RPMI7951 (cell line): Measurements from ENCODE around the gene GJB4. TPM values are rescaled to one million over a fixed set of nuclear protein-coding genes. Genes with fewer than 3 reads are reported as not detected.
"Not testable (repeated sequence)": the region's sequence is repeated elsewhere in the genome, so short reads cannot be mapped to it uniquely, and the experiment has no call there.

Experiments used
- DNase-seq: peaks from one replicate; pipeline ENCODE4 v3.0.0-alpha.2; 2012; ENCODE audit warnings: low read depth
- total RNA-seq: library from RNA; depleted of rRNA; stranded (reverse); fragments of >200 nt; shearing (Covaris generic); gene quantifications from 2 replicates; pipeline ENCODE4 v1.2.3, GENCODE V29; 2014

The GJB4 gene
- total RNA-seq, 1 experiment from 2014 or later, result not detected

DNA sequence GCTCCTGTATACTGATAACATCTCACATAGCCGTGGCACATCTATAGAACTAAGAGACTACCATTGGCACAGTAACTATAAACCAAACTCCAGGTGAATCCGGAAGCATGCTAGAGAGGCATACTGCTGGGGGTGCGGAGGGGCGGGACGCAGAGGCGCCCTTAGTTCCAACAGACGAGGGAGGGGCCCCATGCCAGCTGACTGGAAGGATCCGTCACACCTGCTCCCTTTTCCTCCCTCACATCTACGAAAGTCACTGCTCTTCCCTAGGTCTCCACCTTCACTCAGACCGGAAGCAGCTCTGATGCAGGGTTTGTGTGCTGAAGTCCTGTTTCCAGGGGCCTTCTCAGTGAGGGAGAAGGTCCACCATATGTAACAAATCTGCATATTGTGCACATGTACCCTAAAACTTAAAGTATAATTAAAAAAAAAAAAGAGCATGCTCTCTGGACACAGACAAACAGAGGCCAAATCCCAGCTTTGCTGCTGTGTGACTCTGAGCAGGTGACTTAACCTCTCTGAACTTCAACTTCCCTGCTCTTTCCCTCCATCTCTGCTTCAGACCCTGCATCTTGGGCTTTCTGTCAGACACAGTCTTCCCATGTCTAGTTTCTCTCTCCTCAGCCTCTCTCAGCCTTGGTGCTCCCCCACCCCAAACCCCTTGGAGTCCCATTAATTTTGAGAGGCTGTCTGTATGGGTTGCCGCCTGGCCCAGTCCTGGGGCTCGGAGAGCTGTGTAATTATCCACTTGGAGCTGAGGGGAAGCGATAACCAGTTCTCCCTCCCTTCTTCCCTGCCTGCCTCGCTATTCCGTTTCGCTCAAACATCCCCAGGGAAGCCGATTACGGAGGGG lies 12.5 kb upstream of the GJB4 start:
- no peak for DNase-seq

GRCh38 chr1:34747638-34747941 lies 11.9 kb upstream of the GJB4 start:
- DNase-seq, result no peak

- DNase-seq, result no peak
These were observed 9.5 kb upstream of the GJB4 start for GRCh38 chr1:34749992-34750391.

DNA sequence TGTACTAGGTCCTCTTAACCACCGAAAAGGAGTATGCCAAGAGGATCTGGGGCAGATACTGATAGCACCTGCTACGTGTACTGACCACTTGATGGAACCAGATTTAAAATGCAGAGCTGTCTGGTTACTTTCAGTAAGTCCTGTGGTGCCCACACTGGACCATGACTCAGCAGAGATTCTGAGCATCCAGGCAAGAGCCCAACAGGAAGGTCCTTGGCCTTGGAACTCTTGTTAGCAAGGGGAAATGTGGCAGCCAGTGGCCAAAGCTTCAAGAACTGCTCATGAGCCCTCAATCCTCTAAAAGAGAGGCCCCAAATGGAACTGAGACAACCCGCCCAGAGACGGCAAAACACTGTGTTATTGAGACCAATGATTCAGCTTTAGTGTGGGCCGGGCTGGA lies 8.9 kb upstream of the GJB4 start:
- DNase-seq, result peak; percentile 18

DNA sequence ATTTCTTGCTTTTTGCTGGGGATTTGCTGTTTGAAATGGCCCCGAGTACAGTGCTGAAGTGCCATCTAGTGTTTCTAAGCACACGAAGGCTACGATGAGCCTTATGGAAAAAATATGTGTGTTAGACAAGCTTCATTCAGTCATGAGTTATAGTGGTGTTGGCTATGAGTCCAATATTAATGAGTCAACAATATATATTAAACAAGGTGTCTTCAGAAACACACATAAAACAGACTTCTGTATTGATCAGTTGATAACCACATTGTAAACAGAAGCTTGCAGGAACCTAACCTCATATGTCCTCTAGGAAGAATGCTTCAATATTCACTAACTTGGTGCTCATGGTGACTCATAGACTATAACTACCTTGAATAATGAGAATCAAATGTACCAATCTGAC lies 6.4 kb upstream of the GJB4 start:
- no peak for DNase-seq

DNA sequence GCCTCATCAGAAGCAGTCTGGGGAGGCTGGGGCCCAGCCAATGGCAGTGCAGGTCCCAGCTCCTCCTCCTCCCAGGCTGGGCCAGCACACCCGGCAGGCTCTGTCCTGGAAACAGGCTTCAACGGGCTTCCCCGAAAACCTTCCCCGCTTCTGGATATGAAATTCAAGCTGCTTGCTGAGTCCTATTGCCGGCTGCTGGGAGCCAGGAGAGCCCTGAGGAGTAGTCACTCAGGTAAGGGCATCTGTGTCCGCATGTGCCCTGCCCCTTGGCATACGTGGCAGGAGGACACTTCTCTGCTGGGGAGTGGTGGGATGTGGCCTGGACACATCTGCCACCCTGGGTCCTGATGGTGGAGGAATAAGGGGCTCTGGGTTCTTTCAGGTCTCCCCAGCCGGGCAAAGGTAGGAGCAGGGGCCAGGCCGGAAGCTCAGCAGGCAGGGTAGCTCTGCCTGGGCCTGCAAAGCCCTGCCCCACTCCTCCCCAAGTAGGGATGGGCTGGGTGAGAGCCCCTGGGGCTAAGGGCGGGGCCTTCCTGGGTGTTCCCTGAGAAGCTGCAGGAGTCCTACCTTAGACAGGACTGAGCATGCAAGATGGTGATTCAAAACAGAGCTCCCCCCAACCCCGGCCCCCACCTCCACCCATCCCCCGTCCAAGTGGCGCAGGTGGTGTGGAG lies 4.4 kb upstream of the GJB4 start, which contains the start of gene GJB5:
Gene GJB5 (plus strand): TSS at position 84 of the 674 bp plus-strand sequence. CDS start 2,284 bp downstream, outside the sequence.
- no peak for DNase-seq

DNA sequence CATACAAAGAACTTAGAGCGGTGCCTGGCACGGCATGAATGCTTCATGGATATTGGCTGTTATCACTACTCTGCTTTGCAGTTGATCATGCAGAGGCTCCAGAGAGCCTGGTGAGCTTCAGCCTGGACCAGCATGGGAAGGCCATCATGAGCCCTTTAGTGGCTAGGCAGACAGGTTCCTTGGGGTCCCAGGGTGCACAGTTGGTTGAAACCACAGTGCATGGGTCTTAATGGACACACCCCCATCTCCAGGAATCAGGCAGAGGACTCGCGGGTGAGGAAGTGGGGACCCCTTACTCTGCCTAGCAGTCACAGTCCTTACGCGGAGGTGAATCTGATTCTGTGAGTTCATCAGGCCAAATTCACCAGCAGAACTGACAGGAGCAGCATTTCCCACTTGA lies 3.6 kb upstream of the GJB4 start:
- no peak for DNase-seq

DNA sequence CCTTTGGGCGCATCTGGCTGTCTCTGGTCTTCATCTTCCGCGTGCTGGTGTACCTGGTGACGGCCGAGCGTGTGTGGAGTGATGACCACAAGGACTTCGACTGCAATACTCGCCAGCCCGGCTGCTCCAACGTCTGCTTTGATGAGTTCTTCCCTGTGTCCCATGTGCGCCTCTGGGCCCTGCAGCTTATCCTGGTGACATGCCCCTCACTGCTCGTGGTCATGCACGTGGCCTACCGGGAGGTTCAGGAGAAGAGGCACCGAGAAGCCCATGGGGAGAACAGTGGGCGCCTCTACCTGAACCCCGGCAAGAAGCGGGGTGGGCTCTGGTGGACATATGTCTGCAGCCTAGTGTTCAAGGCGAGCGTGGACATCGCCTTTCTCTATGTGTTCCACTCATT lies 2.2 kb upstream of the GJB4 start:
- no peak for DNase-seq

- no peak for DNase-seq
These were observed 789 bp upstream of the GJB4 start for GRCh38 chr1:34758751-34759150.

DNA sequence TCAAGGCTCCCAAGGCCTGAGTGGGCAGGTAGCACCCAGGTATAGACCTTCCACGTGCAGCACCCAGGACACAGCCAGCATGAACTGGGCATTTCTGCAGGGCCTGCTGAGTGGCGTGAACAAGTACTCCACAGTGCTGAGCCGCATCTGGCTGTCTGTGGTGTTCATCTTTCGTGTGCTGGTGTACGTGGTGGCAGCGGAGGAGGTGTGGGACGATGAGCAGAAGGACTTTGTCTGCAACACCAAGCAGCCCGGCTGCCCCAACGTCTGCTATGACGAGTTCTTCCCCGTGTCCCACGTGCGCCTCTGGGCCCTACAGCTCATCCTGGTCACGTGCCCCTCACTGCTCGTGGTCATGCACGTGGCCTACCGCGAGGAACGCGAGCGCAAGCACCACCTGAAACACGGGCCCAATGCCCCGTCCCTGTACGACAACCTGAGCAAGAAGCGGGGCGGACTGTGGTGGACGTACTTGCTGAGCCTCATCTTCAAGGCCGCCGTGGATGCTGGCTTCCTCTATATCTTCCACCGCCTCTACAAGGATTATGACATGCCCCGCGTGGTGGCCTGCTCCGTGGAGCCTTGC lies 1.7 kb downstream of the GJB4 start:
- no peak for DNase-seq

- no peak for DNase-seq
These were observed 2.3 kb downstream of the GJB4 start for GRCh38 chr1:34761776-34762307.

DNA sequence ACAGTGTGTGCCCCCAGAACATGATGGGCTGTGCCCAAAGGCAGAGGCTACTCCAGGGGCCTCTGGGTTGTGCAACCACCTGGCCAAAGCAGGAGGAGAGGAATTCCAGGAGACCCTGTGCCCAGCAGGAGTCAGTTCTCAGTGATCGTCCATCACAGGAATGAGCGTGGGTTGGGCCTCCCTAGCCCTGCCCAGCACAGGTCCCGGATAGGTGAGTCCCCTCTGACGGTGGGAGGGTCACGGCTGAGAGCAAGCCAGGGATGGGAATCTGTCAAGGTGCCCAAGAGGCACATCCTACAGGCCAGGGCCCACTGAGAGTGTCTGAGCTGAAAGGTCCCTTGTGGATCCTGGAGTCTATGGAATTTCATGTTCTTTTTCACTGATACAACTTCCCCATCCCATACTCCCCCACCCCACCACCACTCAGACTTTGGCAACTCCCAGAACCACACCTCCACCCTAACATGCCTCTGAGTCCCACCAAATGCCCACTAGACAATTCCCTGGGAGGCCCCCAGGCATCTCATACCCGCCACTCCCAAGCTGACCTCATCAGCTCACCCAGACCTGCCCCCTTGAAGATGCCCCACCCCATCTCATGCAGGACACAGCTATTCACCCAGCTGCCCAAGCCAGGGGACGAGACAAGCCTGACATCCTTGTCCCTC lies 3.1 kb downstream of the GJB4 start:
- no peak for DNase-seq

GRCh38 chr1:34763142-34763781 lies 3.7 kb downstream of the GJB4 start:
- peak; percentile 37 for DNase-seq

- DNase-seq, result no peak
These were observed 9.3 kb downstream of the GJB4 start for GRCh38 chr1:34768856-34769255.

DNA sequence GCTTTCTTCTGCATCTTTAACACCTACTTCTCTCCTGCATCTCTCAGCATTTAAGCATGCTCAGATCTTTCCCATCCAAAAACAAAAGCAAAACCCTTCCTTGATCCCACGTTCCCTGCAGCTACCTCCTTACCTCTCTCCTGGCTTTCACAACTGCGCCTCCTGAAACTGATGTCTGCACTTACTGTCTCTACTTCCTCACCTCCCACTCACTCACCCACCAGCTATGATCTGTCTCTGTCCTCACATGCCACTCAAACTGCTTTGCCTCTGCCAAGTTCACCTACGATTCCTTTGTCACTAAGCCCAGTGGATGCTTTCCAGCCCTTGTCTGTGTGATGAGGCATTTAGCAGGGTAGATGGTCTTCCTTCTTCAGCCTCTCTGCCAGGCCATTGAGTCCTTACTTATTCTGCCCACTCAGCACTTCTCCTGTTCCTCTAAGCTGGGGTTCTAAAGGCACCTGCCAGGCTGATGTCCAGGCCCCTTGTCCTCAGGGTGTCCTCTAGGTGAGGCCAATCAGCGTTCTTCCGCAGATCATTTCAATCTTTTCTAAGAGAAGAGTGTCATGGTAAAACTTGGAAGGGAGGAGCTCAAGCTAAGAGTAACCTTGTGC lies 11.5 kb downstream of the GJB4 start:
- DNase-seq, result no peak

- no peak for DNase-seq
These were observed 12.2 kb downstream of the GJB4 start for GRCh38 chr1:34771573-34772371.

DNA sequence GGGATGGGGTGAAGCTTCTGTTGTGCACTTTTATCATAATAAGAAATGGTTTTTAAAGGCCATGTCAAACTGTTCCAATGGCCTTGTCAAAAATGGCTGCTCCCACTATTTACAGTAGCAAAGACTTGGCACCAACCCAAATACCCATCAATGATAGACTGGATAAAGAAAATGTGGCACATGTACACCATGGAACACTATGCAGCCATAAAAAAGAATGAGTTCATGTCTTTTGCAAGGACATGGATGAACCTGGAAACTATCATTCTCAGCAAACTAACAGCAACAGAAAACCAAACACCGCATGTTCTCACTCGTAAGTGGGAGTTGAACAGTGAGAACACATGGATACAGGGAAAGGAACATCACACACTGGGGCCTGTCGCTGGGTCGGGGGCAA lies 13.6 kb downstream of the GJB4 start:
- DNase-seq, result not testable (repeated sequence)

- DNase-seq, result no peak
These were observed 15.4 kb downstream of the GJB4 start for GRCh38 chr1:34774957-34775356.

DNA sequence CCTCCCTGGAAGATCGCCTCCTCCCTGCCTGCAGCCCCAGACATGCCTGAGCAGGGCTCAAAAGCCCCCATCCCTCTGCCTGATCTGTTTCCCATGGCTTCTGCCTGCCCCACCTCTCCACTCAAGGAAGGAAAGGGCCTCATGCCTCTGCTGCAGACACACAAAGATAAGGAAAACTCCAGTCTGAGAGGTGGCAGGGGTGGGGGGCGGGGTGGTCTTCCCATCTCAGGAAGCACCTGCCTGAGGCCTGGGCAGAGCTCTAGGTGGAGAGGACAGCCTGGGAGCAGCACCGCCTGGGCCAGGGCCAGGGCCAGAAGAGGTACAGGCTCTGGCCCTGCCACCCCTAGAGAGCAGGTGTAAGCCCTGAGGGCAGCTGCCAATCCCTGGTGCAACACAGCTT lies 17.4 kb downstream of the GJB4 start:
- DNase-seq, result no peak
